HepG2 (cell line): Measurements from ENCODE around the gene MRPS5. TPM values are rescaled to one million over a fixed set of nuclear protein-coding genes. Genes with fewer than 3 reads are reported as not detected.
A peak's percentile ranks its signal among the peaks of the same experiment; 100 is the strongest.

ENCODE experiments used
- BRD4 ChIP-seq: sonication (generic); formaldehyde crosslinking; IDR thresholded peaks from 2 replicates; pipeline ENCODE4 v1.4.0; 2020; ENCODE audit warnings: missing genetic modification reagents
- CREM ChIP-seq, 2 experiments: sonication (generic) in 1 of 2; formaldehyde crosslinking in 1 of 2; IDR thresholded peaks; 2 replicates each; pipeline versions ENCODE4 v1.4.0 to v1.6.1; 2016 to 2020; ENCODE audit warnings: antibody characterized with exemption in 1 of 2, mild to moderate bottlenecking in 1 of 2, missing genetic modification reagents in 1 of 2
- ESRRA ChIP-seq: sonication (generic); formaldehyde crosslinking; IDR thresholded peaks from 2 replicates; pipeline ENCODE4 v1.5.1; 2020; ENCODE audit warnings: mild to moderate bottlenecking, low read depth, missing genetic modification reagents
- ETS1 ChIP-seq: sonication (generic); formaldehyde crosslinking; IDR thresholded peaks from 2 replicates; pipeline ENCODE4 v1.4.0; 2020; ENCODE audit warnings: missing genetic modification reagents
- FOXP1 ChIP-seq, 2 experiments: fragments of 450-650 bp in 1 of 2; IDR thresholded peaks; 2 replicates each; pipeline ENCODE4 v1.6.1; 2017 to 2018; ENCODE audit warnings: antibody characterized with exemption in 1 of 2
- GMEB2 ChIP-seq: IDR thresholded peaks from 2 replicates; pipeline ENCODE4 v1.6.1; 2016; ENCODE audit warnings: missing biosample characterization, missing genetic modification reagents, low read depth
- MAX ChIP-seq: IDR thresholded peaks from 2 replicates; pipeline ENCODE4 v1.6.1; 2012; ENCODE audit warnings: inconsistent platforms
- POLR2G ChIP-seq: fragments of 200-400 bp; formaldehyde crosslinking; IDR thresholded peaks from 2 replicates; pipeline ENCODE4 v1.6.1; 2018; ENCODE audit warnings: mild to moderate bottlenecking, low read depth, low read length, moderate library complexity
- RBM22 ChIP-seq: fragments of 200-400 bp; formaldehyde crosslinking; optimal IDR thresholded peaks from 2 replicates; pipeline ENCODE3; 2017; ENCODE audit warnings: mild to moderate bottlenecking, low read length, moderate library complexity
- RFX3 ChIP-seq: IDR thresholded peaks from 2 replicates; pipeline ENCODE4 v1.6.1; 2016; ENCODE audit warnings: missing biosample characterization, missing genetic modification reagents
- SMAD3 ChIP-seq: sonication (generic); formaldehyde crosslinking; IDR thresholded peaks from 2 replicates; pipeline ENCODE4 v1.4.0; 2020; ENCODE audit warnings: missing genetic modification reagents
- SMYD3 ChIP-seq: sonication (generic); formaldehyde crosslinking; IDR thresholded peaks from 2 replicates; pipeline ENCODE4 v1.8.1; 2023; ENCODE audit warnings: mild to moderate bottlenecking, missing genetic modification reagents
- SRY ChIP-seq: sonication (generic); formaldehyde crosslinking; IDR thresholded peaks from 2 replicates; pipeline ENCODE4 v1.8.0; 2022; ENCODE audit warnings: mild to moderate bottlenecking, missing genetic modification reagents
- TBP ChIP-seq: sonication (generic); formaldehyde crosslinking; IDR thresholded peaks from 2 replicates; pipeline ENCODE4 v1.5.0; 2020; ENCODE audit warnings: missing genetic modification reagents
- ZBTB10 ChIP-seq: sonication (generic); formaldehyde crosslinking; IDR thresholded peaks from 2 replicates; pipeline ENCODE4 v1.4.0; 2020; ENCODE audit warnings: missing genetic modification reagents, borderline replicate concordance
- ZKSCAN8 ChIP-seq: IDR thresholded peaks from 2 replicates; pipeline ENCODE4 v1.6.1; 2016; ENCODE audit warnings: borderline replicate concordance, missing genetic modification reagents, missing compliant biosample characterization
- ZNF235 ChIP-seq: sonication (generic); formaldehyde crosslinking; IDR thresholded peaks from 2 replicates; pipeline ENCODE4 v1.8.1; 2023; ENCODE audit warnings: mild to moderate bottlenecking, missing genetic modification reagents, borderline replicate concordance
- ZNF546 ChIP-seq: sonication (generic); formaldehyde crosslinking; conservative IDR thresholded peaks from 2 replicates; pipeline ENCODE4 v1.8.1; 2023; ENCODE audit warnings: mild to moderate bottlenecking, missing genetic modification reagents
- ZNF720 ChIP-seq: sonication (generic); formaldehyde crosslinking; IDR thresholded peaks from 2 replicates; pipeline ENCODE4 v1.4.0; 2020; ENCODE audit warnings: missing genetic modification reagents
- ZNF746 ChIP-seq: sonication (generic); formaldehyde crosslinking; IDR thresholded peaks from 2 replicates; pipeline ENCODE4 v1.8.0; 2022; ENCODE audit warnings: mild to moderate bottlenecking, missing genetic modification reagents
- ZNF776 ChIP-seq: sonication (generic); formaldehyde crosslinking; IDR thresholded peaks from 2 replicates; pipeline ENCODE4 v1.4.0; 2020; ENCODE audit warnings: mild to moderate bottlenecking, missing genetic modification reagents
- polyA plus RNA-seq, 8 experiments: library from polyadenylated mRNA; depleted of rRNA in 3 of 8; stranded (reverse) in 7 of 8; unstranded in 1 of 8; fragments of >200 nt; fragmentation: Illumina TruSeq in 4 of 8; extraction: Trizol in 4 of 8; gene quantifications; 2 replicates each; pipeline versions ENCODE4 v1.2.1 to v1.2.3, GENCODE V29; 2011 to 2016; ENCODE audit warnings: low read depth in 4 of 8, missing spikeins in 1 of 8, mixed read lengths in 1 of 8; ENCODE audit not compliant: insufficient read depth in 1 of 8
- total RNA-seq, 5 experiments: library from RNA; depleted of rRNA; stranded (reverse); fragments of >200 nt; fragmentation: Illumina TruSeq; extraction: Trizol; gene quantifications; 2 replicates each; pipeline ENCODE4 v1.2.3, GENCODE V29; 2016; ENCODE audit warnings: low read depth in 1 of 5
- TF ChIP-seq, protein P1 (sequence below): sonication (generic); IDR thresholded peaks from 2 replicates; pipeline ENCODE4 v1.6.1; 2016; ENCODE audit warnings: low read depth, borderline replicate concordance

Gene MRPS5
- total and polyA plus RNA-seq, 2 of the 13 experiments (the other 11 are each of a cell fraction or from before 2014, with no cell fraction given): 98.8 to 134 TPM

DNA sequence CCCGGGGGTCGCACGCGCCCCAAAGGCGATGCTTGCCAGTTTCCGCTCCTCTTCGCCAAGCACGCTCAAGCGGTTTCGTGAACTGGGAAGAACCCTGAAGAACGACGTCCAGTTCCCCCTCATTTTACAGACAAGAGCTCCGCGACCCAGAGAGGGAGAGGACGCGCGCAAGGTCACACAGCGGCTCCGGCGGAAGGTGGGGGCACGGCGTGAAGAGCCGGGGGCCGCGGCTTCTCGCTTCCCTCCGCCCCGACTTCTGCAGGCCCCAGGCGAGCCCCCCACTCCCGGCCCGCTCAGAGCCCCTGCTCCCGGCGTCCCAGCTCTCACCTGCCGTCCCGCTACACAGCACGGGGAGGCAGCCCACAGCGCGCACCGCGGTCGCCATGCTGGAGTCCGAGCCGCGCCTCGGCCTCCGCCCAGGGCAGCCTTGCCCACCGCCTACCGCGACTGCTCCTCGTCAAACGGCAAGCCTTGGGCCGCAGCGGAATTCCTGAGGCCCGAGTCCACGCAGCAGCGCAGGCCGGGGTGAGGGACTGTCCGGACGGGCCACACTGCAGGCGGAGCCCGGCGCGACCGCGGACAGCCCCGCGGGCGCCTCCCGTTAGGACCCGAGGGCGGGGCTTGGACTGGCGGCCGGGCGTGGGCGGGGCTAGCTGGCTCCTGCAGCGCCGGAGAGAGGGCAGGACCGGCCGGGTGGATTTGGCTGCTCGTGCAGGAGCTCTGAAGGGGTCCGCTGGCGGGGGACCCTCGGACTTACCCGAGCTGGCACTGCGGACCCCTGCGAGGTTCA lies at the start of gene MRPS5 (continued):
- TF ChIP-seq ZBTB10 (peak; percentile 78; the same call in 1 of the 2 replicates), ETS1 (peak; percentile 61; the same call in 1 of the 2 replicates), ZNF720 (CRISPR knock-in tag) (no peak), POLR2G (peak; percentile 93), RBM22 (no peak), BRD4 (CRISPR knock-in tag) (peak; percentile 88), ZNF776 (CRISPR knock-in tag) (peak; percentile 97; the same call in 1 of the 2 replicates), TBP (CRISPR knock-in tag) (no peak), RFX3 (CRISPR knock-in tag) (no peak), SRY (CRISPR knock-in tag) (peak; percentile 67; the same call in 1 of the 2 replicates), ZNF546 (peak; percentile 88; the same call in 1 of the 2 replicates), GMEB2 (no peak), ZNF235 (CRISPR knock-in tag) (peak; percentile 94; the same call in 1 of the 2 replicates), ZNF746 (CRISPR knock-in tag) (no peak), ZKSCAN8 (CRISPR knock-in tag) (peak; percentile 43; the same call in 1 of the 2 replicates), ESRRA (CRISPR knock-in tag) (peak; percentile 89), MAX (peak; percentile 94), CREM (IDR thresholded peaks at IDR 0.05) (no peak), CREM (CRISPR knock-in tag; IDR thresholded peaks at IDR 0.05) (no peak), FOXP1 (IDR thresholded peaks at IDR 0.05) (no peak), FOXP1 (CRISPR knock-in tag; IDR thresholded peaks at IDR 0.05) (no peak), SMYD3 (CRISPR knock-in tag) (peak; percentile 68; the same call in 1 of the 2 replicates), SMAD3 (CRISPR knock-in tag) (peak; percentile 80; the same call in 1 of the 2 replicates)
- TF ChIP-seq, protein P1, sequence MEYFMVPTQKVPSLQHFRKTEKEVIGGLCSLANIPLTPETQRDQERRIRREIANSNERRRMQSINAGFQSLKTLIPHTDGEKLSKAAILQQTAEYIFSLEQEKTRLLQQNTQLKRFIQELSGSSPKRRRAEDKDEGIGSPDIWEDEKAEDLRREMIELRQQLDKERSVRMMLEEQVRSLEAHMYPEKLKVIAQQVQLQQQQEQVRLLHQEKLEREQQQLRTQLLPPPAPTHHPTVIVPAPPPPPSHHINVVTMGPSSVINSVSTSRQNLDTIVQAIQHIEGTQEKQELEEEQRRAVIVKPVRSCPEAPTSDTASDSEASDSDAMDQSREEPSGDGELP: peak; percentile 53; the same call in 1 of the 2 replicates
